HepG2 (cell line): Measurements from ENCODE around the gene DLL3. TPM values are rescaled to one million over a fixed set of nuclear protein-coding genes. Genes with fewer than 3 reads are reported as not detected.
A peak's percentile ranks its signal among the peaks of the same experiment; 100 is the strongest.

Experiments
- ATAC-seq: fragments of 200-7000 bp; cut with Tn5 transposase; 3 replicates; pipeline ENCODE4 v1.9.1; 2020; ENCODE audit warnings: mild to moderate bottlenecking, moderate library complexity
- BruUV-seq: library from RNA; stranded (reverse); fragments of 400-500 nt; replicated peaks from 2 replicates; lab custom pipeline; 2021; lab: Mats Ljungman, UMichigan
- CTCF ChIA-PET: fragments of 300-600 bp; formaldehyde crosslinking; extraction: SDS; loops from one replicate; lab custom pipeline; 2021; ENCODE audit warnings: low total read pairs, inconsistent platforms, low intra/inter-chr PET ratio; lab: Yijun Ruan, JAX
- POLR2A ChIA-PET: fragments of 350-600 bp; sonication (Branson Sonifier 250); formaldehyde crosslinking; loops from one replicate; lab custom pipeline; 2020; ENCODE audit warnings: antibody characterized with exemption, inconsistent platforms; lab: Yijun Ruan, JAX
- DNase-seq: peaks from one replicate; pipeline ENCODE4 v3.0.0-alpha.2; 2015; ENCODE audit warnings: low spot score
- FAIRE-seq: peaks from 3 replicates; lab custom pipeline; 2011; peaks lifted over from hg19 to GRCh38; lab: Jason Lieb, UNC
- H2AFZ ChIP-seq: one replicate; pipeline ENCODE4 v1.6.1; 2011; ENCODE audit warnings: low read length, inconsistent platforms
- H3K27ac ChIP-seq: fragments of 300-600 bp; 3 replicates; pipeline ENCODE4 v1.8.0; 2011; ENCODE audit warnings: mixed run types, mild to moderate bottlenecking, mixed read lengths, low read length, inconsistent platforms; ENCODE audit not compliant: insufficient read depth; ENCODE audit errors: extremely low read length
- H3K27me3 ChIP-seq, 2 experiments: fragments of 200-600 bp in 1 of 2; 2 replicates in 1 of 2; 3 replicates in 1 of 2; pipeline versions ENCODE4 v1.6.0 to v1.8.0; 2011; ENCODE audit warnings: low read length in 2 of 2, mild to moderate bottlenecking in 2 of 2, moderate library complexity in 2 of 2, inconsistent platforms in 1 of 2; ENCODE audit not compliant: insufficient read depth in 2 of 2, control insufficient read depth in 1 of 2
- H3K36me3 ChIP-seq, 2 experiments: fragments of 200-600 bp in 1 of 2; replicated peaks in 1 of 2; 2 replicates in 1 of 2; 3 replicates in 1 of 2; pipeline versions ENCODE4 v1.5.1 to v1.8.0; 2011; ENCODE audit warnings: low read length in 2 of 2, inconsistent platforms in 1 of 2; ENCODE audit not compliant: insufficient read depth in 2 of 2, control insufficient read depth in 1 of 2
- H3K4me1 ChIP-seq: 2 replicates; pipeline ENCODE4 v1.5.1; 2012; ENCODE audit warnings: low read length, inconsistent platforms; ENCODE audit not compliant: insufficient read depth
- H3K4me2 ChIP-seq: 2 replicates; pipeline ENCODE4 v1.6.0; 2011; ENCODE audit warnings: low read depth, low read length, inconsistent platforms
- H3K4me3 ChIP-seq, 3 experiments: fragments of 200-600 bp in 1 of 3; sonication (generic), shearing (Covaris generic) in 1 of 3; replicated peaks in 1 of 3; 2 replicates each; pipeline ENCODE4 v1.5.1; 2011 to 2016; ENCODE audit warnings: low read length in 3 of 3, inconsistent platforms in 2 of 3, low read depth in 2 of 3, mild to moderate bottlenecking in 2 of 3, control low read depth in 1 of 3, mixed read lengths in 1 of 3; ENCODE audit not compliant: insufficient read depth in 1 of 3
- H3K79me2 ChIP-seq: one replicate; pipeline ENCODE4 v1.6.1; 2011; ENCODE audit warnings: low read length, inconsistent platforms; ENCODE audit not compliant: insufficient read depth
- H3K9ac ChIP-seq: 2 replicates; pipeline ENCODE4 v1.6.0; 2011; ENCODE audit warnings: mild to moderate bottlenecking, low read depth, low read length, inconsistent platforms; ENCODE audit not compliant: insufficient read depth
- H3K9me3 ChIP-seq: 2 replicates; pipeline ENCODE4 v1.5.1; 2012; ENCODE audit warnings: mild to moderate bottlenecking, low read length
- H4K20me1 ChIP-seq: 2 replicates; pipeline ENCODE4 v1.6.0; 2011; ENCODE audit warnings: inconsistent platforms, mild to moderate bottlenecking, low read length, moderate library complexity; ENCODE audit not compliant: insufficient read depth
- DMAP1 ChIP-seq: IDR thresholded peaks from 2 replicates; pipeline ENCODE4 v1.6.1; 2016
- ELF3 ChIP-seq: IDR thresholded peaks from 2 replicates; pipeline ENCODE4 v1.6.1; 2016; ENCODE audit warnings: missing genetic modification reagents, missing compliant biosample characterization
- MAZ ChIP-seq, 2 experiments: sonication (generic) in 1 of 2; formaldehyde crosslinking in 1 of 2; IDR thresholded peaks; 2 replicates each; pipeline versions ENCODE4 v1.5.0 to v1.6.1; 2012 to 2020; ENCODE audit warnings: low read depth in 2 of 2, mild to moderate bottlenecking in 2 of 2, borderline replicate concordance in 1 of 2, improper control_type of control experiment in 1 of 2, low read length in 1 of 2, missing genetic modification reagents in 1 of 2, moderate library complexity in 1 of 2
- MEIS1 ChIP-seq: sonication (generic); formaldehyde crosslinking; IDR thresholded peaks from 2 replicates; pipeline ENCODE4 v1.9.0; 2021; ENCODE audit warnings: mild to moderate bottlenecking, missing genetic modification reagents, moderate library complexity, borderline replicate concordance
- POLR2A ChIP-seq, 2 experiments: IDR thresholded peaks; 2 replicates each; pipeline ENCODE4 v1.6.1; 2011; ENCODE audit warnings: low read depth in 2 of 2, low read length in 2 of 2, mild to moderate bottlenecking in 1 of 2, moderate library complexity in 1 of 2; ENCODE audit not compliant: insufficient read depth in 1 of 2
- REXO4 ChIP-seq: sonication (generic); formaldehyde crosslinking; IDR thresholded peaks from 2 replicates; pipeline ENCODE4 v1.8.0; 2022; ENCODE audit warnings: missing genetic modification reagents, mild to moderate bottlenecking, borderline replicate concordance
- TBL1XR1 ChIP-seq: fragments of 150-350 bp; IDR thresholded peaks from 2 replicates; pipeline ENCODE4 v1.6.1; 2014; ENCODE audit warnings: borderline replicate concordance, low read length; ENCODE audit not compliant: partially characterized antibody
- ZNF260 ChIP-seq: sonication (generic); formaldehyde crosslinking; IDR thresholded peaks from 2 replicates; pipeline ENCODE4 v1.4.0; 2020; ENCODE audit warnings: missing genetic modification reagents, low read depth, mild to moderate bottlenecking, borderline replicate concordance
- ZNF775 ChIP-seq: sonication (generic); formaldehyde crosslinking; IDR thresholded peaks from 2 replicates; pipeline ENCODE4 v1.4.0; 2020; ENCODE audit warnings: missing genetic modification reagents, mild to moderate bottlenecking, moderate library complexity, borderline replicate concordance
- ZNF776 ChIP-seq: sonication (generic); formaldehyde crosslinking; IDR thresholded peaks from 2 replicates; pipeline ENCODE4 v1.4.0; 2020; ENCODE audit warnings: mild to moderate bottlenecking, missing genetic modification reagents
- WGBS: methylation state at CpG from one replicate; pipeline ENCODE4 v1.1.6; 2017; ENCODE audit warnings: low lambda C conversion rate; 5-methylcytosine and 5-hydroxymethylcytosine counted together
- in situ Hi-C: cut with HindIII; loops from 2 replicates; pipeline ENCODE4 v1.10.0; 2017; ENCODE audit warnings: low pct_unique_long_range_greater_than_20kb; ENCODE audit not compliant: extremely low pct_ligation_motif_present
- intact Hi-C: fragments of 100-400 bp; cut with micrococcal nuclease; formaldehyde crosslinking; loops from one replicate; pipeline ENCODE4 v1.10.0; 2022; ENCODE audit not compliant: unreplicated experiment
- polyA plus RNA-seq, 8 experiments: library from polyadenylated mRNA; depleted of rRNA in 3 of 8; stranded (reverse) in 7 of 8; unstranded in 1 of 8; fragments of >200 nt; fragmentation: Illumina TruSeq in 4 of 8; extraction: Trizol in 4 of 8; gene quantifications; 2 replicates each; pipeline versions ENCODE4 v1.2.1 to v1.2.3, GENCODE V29; 2011 to 2016; ENCODE audit warnings: low read depth in 4 of 8, missing spikeins in 1 of 8, mixed read lengths in 1 of 8; ENCODE audit not compliant: insufficient read depth in 1 of 8
- total RNA-seq, 5 experiments: library from RNA; depleted of rRNA; stranded (reverse); fragments of >200 nt; fragmentation: Illumina TruSeq; extraction: Trizol; gene quantifications; 2 replicates each; pipeline ENCODE4 v1.2.3, GENCODE V29; 2016; ENCODE audit warnings: low read depth in 1 of 5
- TF ChIP-seq, protein P1 (sequence below): sonication (generic); formaldehyde crosslinking; IDR thresholded peaks from 2 replicates; pipeline ENCODE4 v1.4.0; 2020; ENCODE audit warnings: missing genetic modification reagents
- TF ChIP-seq, protein P2 (sequence below): sonication (generic); formaldehyde crosslinking; IDR thresholded peaks from 2 replicates; pipeline ENCODE4 v1.5.1; 2020; ENCODE audit warnings: missing genetic modification reagents, mild to moderate bottlenecking, borderline replicate concordance
- TF ChIP-seq, protein P3 (sequence below): IDR thresholded peaks from 2 replicates; pipeline ENCODE4 v1.6.1; 2016; ENCODE audit warnings: low read depth, control low read depth

Gene DLL3
- total and polyA plus RNA-seq, 2 of the 13 experiments (the other 11 are each of a cell fraction or from before 2014, with no cell fraction given), result 0.35 to 0.55 TPM

DNA sequence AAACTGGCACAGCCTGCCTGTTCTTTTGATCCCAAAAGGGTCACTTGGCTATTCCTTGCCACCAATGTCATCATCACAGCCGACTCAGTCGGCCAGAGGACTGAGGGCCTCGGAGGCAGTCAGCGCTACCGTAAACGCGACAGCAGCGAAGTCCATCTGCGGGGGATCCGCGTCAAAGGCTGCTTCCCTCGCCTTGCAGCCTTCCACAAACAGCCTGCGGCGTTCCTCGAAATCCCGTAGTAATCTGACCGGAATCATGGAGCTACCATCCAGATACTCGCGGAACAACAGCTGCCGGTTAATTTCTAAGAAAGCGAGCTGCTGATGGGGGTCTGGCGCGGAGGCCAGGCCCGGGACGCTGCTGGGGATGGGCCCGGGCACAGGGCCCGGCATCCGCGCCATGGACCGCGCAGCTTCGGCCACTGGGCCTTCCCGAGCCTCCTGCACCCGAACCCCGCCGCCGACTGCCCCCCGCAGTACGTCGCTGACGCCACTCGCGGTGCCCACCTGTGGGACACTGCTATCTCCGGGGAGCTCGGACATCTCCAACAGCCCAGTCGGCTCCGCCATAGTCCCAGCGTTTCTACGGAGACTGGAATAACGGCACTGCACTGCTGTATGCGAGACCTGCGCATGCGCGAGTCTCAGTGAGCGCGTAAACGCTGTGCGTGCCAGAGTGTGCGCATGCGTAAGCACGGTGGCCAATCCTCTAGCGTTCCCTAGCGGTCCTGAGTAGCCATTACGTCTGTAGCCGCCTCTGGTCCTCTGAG is 33.7 kb downstream of the DLL3 start, which contains the start of gene EID2B:
TSS of gene EID2B (minus strand) at position 620 of the 770 bp plus-strand sequence. CDS start at position 570, 50 bp downstream.
- peak within 1 kb of the TSS; percentile 45 for H3K27ac ChIP-seq
- H3K4me3 ChIP-seq, result peak within 1 kb of the TSS; percentile 81 to 93 (median 89)
- no peak within 1 kb of the TSS for H2AFZ ChIP-seq
- H3K27me3 ChIP-seq, result no peaks in the 10 kb centered on the region; a peak in 2 of 5 replicates
- peak within 1 kb of the TSS; percentile 94 for H3K4me2 ChIP-seq
- FAIRE-seq, result peak; percentile 71
- no peaks in the 10 kb centered on the region for H3K36me3 ChIP-seq
- peaks cover 15% of the 10 kb centered on the region for H3K4me1 ChIP-seq
- ChIA-PET CTCF (interaction anchor here (0.7 to 2.3 kb wide), 4 partner anchors 30 to 92 kb away, joined by 3 to 20 read pairs (median 4); no protein-coding TSS in a partner anchor), POLR2A (interaction anchor here (0.8 to 1.2 kb wide), 4 partner anchors 18 to 134 kb away, joined by 4 to 6 read pairs (median 5); partner anchors contain the start of genes RPS16, SELENOV and SUPT5H)
- H4K20me1 ChIP-seq, result no peaks in the 10 kb centered on the region
- 0% methylated on average over 2 of the region's 65 CpGs for WGBS
- TSS peak; percentile 71 for BruUV-seq
- H3K9ac ChIP-seq, result peak within 1 kb of the TSS; percentile 80
- DNase-seq, result peak; percentile 91
- ATAC-seq, result peak; percentile 96
- no peaks in the 10 kb centered on the region for H3K9me3 ChIP-seq
- peaks cover 12% of the 10 kb centered on the region for H3K79me2 ChIP-seq
- in situ Hi-C loops (loop anchor here (5.0 kb wide), 1 partner anchor 35 kb away; the partner anchor contains the start of gene DLL3), intact Hi-C loops (loop anchor here (1.0 to 10.0 kb wide), 2 partner anchors 58 to 118 kb away; partner anchors contain the start of gene PLEKHG2)
- TF ChIP-seq, protein P1, sequence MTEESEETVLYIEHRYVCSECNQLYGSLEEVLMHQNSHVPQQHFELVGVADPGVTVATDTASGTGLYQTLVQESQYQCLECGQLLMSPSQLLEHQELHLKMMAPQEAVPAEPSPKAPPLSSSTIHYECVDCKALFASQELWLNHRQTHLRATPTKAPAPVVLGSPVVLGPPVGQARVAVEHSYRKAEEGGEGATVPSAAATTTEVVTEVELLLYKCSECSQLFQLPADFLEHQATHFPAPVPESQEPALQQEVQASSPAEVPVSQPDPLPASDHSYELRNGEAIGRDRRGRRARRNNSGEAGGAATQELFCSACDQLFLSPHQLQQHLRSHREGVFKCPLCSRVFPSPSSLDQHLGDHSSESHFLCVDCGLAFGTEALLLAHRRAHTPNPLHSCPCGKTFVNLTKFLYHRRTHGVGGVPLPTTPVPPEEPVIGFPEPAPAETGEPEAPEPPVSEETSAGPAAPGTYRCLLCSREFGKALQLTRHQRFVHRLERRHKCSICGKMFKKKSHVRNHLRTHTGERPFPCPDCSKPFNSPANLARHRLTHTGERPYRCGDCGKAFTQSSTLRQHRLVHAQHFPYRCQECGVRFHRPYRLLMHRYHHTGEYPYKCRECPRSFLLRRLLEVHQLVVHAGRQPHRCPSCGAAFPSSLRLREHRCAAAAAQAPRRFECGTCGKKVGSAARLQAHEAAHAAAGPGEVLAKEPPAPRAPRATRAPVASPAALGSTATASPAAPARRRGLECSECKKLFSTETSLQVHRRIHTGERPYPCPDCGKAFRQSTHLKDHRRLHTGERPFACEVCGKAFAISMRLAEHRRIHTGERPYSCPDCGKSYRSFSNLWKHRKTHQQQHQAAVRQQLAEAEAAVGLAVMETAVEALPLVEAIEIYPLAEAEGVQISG (CRISPR knock-in tag), result peak; percentile 55
- TF ChIP-seq ZNF260, result no peak
- TF ChIP-seq ZNF776 (CRISPR knock-in tag), result no peak; the same call in 1 of the 2 replicates
- no peak for TF ChIP-seq REXO4 (CRISPR knock-in tag)
- TF ChIP-seq MEIS1 (CRISPR knock-in tag), result peak; percentile 91
- TF ChIP-seq ELF3 (CRISPR knock-in tag), result peak; percentile 29; the same call in 1 of the 2 replicates
- TF ChIP-seq DMAP1 (CRISPR knock-in tag), result 0 out of 2 replicates have a peak, but pooled peaks have one; percentile 60
- no peak for TF ChIP-seq ZNF775 (CRISPR knock-in tag)
- no peak for TF ChIP-seq MAZ (IDR thresholded peaks at IDR 0.05; ENCODE audit: borderline replicate concordance, low read depth, low read length)
- peak; percentile 58; the same call in 1 of the 2 replicates for TF ChIP-seq MAZ (CRISPR knock-in tag; IDR thresholded peaks at IDR 0.05; ENCODE audit: low read depth)
- TF ChIP-seq, protein P2, sequence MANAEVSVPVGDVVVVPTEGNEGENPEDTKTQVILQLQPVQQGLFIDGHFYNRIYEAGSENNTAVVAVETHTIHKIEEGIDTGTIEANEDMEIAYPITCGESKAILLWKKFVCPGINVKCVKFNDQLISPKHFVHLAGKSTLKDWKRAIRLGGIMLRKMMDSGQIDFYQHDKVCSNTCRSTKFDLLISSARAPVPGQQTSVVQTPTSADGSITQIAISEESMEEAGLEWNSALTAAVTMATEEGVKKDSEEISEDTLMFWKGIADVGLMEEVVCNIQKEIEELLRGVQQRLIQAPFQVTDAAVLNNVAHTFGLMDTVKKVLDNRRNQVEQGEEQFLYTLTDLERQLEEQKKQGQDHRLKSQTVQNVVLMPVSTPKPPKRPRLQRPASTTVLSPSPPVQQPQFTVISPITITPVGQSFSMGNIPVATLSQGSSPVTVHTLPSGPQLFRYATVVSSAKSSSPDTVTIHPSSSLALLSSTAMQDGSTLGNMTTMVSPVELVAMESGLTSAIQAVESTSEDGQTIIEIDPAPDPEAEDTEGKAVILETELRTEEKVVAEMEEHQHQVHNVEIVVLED, result peak; percentile 82; the same call in 1 of the 2 replicates
- no peak for TF ChIP-seq TBL1XR1
- TF ChIP-seq, protein P3, sequence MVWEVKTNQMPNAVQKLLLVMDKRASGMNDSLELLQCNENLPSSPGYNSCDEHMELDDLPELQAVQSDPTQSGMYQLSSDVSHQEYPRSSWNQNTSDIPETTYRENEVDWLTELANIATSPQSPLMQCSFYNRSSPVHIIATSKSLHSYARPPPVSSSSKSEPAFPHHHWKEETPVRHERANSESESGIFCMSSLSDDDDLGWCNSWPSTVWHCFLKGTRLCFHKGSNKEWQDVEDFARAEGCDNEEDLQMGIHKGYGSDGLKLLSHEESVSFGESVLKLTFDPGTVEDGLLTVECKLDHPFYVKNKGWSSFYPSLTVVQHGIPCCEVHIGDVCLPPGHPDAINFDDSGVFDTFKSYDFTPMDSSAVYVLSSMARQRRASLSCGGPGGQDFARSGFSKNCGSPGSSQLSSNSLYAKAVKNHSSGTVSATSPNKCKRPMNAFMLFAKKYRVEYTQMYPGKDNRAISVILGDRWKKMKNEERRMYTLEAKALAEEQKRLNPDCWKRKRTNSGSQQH (CRISPR knock-in tag), result no peak
- peak; percentile 47 to 85; a peak in 3 of 4 replicates for TF ChIP-seq POLR2A (IDR thresholded peaks at IDR 0.05; ENCODE audit: insufficient read depth in 1 of 2, low read depth in 2 of 2, low read length in 2 of 2)
